ENCODE results near the gene POLR3G. TPM values are rescaled to one million over a fixed set of nuclear protein-coding genes. Genes with fewer than 3 reads are reported as not detected.
A peak's percentile ranks its signal among the peaks of the same experiment; 100 is the strongest.

The POLR3G gene
- total and polyA plus RNA-seq, 2 of the 13 experiments (the other 11 are each of a cell fraction or from before 2014, with no cell fraction given) = 1.2 to 7.3 TPM

DNA sequence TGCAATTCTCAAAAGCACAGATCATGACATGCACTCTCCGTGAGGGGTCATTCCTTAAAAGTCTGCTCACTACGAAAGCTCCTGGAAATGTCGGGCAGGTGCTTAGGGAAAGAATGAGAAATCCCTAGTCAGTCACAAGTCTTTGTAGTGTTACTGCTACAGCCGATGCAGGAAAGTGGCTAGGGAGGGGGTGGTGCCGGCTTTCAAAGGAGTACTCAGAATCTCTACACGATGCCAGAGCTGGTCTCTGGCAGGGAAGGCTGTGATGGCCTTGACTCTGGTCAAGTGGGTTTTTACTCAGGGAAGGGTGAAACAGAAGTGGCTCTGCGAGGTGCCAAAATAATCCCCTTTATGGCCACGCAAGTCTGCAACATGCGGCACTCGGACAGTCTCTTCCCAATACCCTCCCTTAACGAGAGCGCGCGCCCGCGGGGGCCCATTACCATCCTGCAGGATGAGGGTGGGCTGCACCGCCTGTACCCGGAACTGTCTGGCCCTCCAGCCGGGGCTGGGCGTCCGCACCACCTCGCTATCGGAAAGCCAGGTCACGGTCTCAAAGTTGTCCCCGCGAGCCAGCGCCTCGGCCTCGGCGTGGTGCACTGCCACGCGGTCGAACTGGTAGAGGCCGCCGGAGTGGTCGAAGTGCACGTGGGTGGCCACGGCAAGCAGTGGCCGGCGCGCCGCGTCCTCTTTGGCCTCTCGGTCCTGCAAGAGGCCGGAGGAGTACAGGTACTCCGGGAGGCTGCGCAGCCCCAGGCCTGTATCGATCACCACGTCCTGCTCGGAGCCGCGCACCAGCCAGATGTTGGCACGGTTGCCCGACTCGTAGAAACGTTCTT, 1.0 kb upstream of the POLR3G start (continued):
- TF ChIP-seq ERF (CRISPR knock-in tag; IDR thresholded peaks at IDR 0.05) (no peak), ETS1 (CRISPR knock-in tag; IDR thresholded peaks at IDR 0.05) (0 out of 2 replicates have a peak, but pooled peaks have one; percentile 19), RNF2 (conservative IDR thresholded peaks at IDR 0.05; ENCODE audit: low read depth) (peak; percentile 93), SMYD3 (CRISPR knock-in tag; IDR thresholded peaks at IDR 0.05) (peak; percentile 59; the same call in 1 of the 2 replicates), ZNF367 (CRISPR knock-in tag; IDR thresholded peaks at IDR 0.05; ENCODE audit: borderline replicate concordance) (peak; percentile 85; the same call in 1 of the 2 replicates), KLF15 (CRISPR knock-in tag; IDR thresholded peaks at IDR 0.05; ENCODE audit: borderline replicate concordance) (0 out of 2 replicates have a peak, but pooled peaks have one; percentile 79), ZNF253 (CRISPR knock-in tag; IDR thresholded peaks at IDR 0.05; ENCODE audit: borderline replicate concordance) (peak; percentile 39; the same call in 1 of the 2 replicates), PRDM4 (CRISPR knock-in tag; IDR thresholded peaks at IDR 0.05; ENCODE audit: borderline replicate concordance) (no peak), MAF1 (CRISPR knock-in tag; IDR thresholded peaks at IDR 0.05; ENCODE audit: borderline replicate concordance) (peak; percentile 52; the same call in 1 of the 2 replicates), TEAD2 (CRISPR knock-in tag; IDR thresholded peaks at IDR 0.05) (peak; percentile 72; the same call in 1 of the 2 replicates), ARNTL (CRISPR knock-in tag; IDR thresholded peaks at IDR 0.05) (peak; percentile 31; the same call in 1 of the 2 replicates), ZNF30 (CRISPR knock-in tag; IDR thresholded peaks at IDR 0.05) (peak; percentile 89), NAIF1 (CRISPR knock-in tag; IDR thresholded peaks at IDR 0.05; ENCODE audit: borderline replicate concordance) (0 out of 2 replicates have a peak, but pooled peaks have one; percentile 6), ZNF205 (CRISPR knock-in tag; IDR thresholded peaks at IDR 0.05) (0 out of 2 replicates have a peak, but pooled peaks have one; percentile 19)
- TF ChIP-seq, protein P1, sequence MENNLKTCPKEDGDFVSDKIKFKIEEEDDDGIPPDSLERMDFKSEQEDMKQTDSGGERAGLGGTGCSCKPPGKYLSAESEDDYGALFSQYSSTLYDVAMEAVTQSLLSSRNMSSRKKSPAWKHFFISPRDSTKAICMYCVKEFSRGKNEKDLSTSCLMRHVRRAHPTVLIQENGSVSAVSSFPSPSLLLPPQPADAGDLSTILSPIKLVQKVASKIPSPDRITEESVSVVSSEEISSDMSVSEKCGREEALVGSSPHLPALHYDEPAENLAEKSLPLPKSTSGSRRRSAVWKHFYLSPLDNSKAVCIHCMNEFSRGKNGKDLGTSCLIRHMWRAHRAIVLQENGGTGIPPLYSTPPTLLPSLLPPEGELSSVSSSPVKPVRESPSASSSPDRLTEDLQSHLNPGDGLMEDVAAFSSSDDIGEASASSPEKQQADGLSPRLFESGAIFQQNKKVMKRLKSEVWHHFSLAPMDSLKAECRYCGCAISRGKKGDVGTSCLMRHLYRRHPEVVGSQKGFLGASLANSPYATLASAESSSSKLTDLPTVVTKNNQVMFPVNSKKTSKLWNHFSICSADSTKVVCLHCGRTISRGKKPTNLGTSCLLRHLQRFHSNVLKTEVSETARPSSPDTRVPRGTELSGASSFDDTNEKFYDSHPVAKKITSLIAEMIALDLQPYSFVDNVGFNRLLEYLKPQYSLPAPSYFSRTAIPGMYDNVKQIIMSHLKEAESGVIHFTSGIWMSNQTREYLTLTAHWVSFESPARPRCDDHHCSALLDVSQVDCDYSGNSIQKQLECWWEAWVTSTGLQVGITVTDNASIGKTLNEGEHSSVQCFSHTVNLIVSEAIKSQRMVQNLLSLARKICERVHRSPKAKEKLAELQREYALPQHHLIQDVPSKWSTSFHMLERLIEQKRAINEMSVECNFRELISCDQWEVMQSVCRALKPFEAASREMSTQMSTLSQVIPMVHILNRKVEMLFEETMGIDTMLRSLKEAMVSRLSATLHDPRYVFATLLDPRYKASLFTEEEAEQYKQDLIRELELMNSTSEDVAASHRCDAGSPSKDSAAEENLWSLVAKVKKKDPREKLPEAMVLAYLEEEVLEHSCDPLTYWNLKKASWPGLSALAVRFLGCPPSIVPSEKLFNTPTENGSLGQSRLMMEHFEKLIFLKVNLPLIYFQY (CRISPR knock-in tag; IDR thresholded peaks at IDR 0.05; ENCODE audit: borderline replicate concordance) = no peak
- TF ChIP-seq, protein P2, sequence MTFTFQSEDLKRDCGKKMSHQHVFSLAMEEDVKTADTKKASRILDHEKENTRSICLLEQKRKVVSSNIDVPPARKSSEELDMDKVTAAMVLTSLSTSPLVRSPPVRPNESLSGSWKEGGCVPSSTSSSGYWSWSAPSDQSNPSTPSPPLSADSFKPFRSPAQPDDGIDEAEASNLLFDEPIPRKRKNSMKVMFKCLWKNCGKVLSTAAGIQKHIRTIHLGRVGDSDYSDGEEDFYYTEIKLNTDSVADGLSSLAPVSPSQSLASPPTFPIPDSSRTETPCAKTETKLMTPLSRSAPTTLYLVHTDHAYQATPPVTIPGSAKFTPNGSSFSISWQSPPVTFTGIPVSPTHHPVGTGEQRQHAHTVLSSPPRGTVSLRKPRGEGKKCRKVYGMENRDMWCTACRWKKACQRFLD (CRISPR knock-in tag; IDR thresholded peaks at IDR 0.05; ENCODE audit: borderline replicate concordance) = peak; percentile 47
- TF ChIP-seq, protein P3, sequence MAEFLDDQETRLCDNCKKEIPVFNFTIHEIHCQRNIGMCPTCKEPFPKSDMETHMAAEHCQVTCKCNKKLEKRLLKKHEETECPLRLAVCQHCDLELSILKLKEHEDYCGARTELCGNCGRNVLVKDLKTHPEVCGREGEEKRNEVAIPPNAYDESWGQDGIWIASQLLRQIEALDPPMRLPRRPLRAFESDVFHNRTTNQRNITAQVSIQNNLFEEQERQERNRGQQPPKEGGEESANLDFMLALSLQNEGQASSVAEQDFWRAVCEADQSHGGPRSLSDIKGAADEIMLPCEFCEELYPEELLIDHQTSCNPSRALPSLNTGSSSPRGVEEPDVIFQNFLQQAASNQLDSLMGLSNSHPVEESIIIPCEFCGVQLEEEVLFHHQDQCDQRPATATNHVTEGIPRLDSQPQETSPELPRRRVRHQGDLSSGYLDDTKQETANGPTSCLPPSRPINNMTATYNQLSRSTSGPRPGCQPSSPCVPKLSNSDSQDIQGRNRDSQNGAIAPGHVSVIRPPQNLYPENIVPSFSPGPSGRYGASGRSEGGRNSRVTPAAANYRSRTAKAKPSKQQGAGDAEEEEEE (CRISPR knock-in tag; IDR thresholded peaks at IDR 0.05; ENCODE audit: borderline replicate concordance) = 0 out of 2 replicates have a peak, but pooled peaks have one; percentile 5

All from HepG2 (cell line).